Endothelial cell of umbilical vein (primary cell): ENCODE data around the gene GABRR2. TPM values are rescaled to one million over a fixed set of nuclear protein-coding genes. Genes with fewer than 3 reads are reported as not detected.

Experiments used
- BruUV-seq: library from RNA; stranded (reverse); fragments of 400-500 nt; replicated peaks from 2 replicates; lab custom pipeline; 2021; lab: Mats Ljungman, UMichigan
- CTCF ChIA-PET: fragments of 300-600, 350-600 bp; sonication (Branson Sonifier 250); formaldehyde crosslinking; loops from one replicate; lab custom pipeline; 2021; ENCODE audit warnings: antibody characterized with exemption, inconsistent platforms; lab: Charles Lee
- POLR2A ChIA-PET: fragments of 300-600, 350-600 bp; sonication (Branson Sonifier 250); formaldehyde crosslinking; loops from one replicate; lab custom pipeline; 2021; ENCODE audit warnings: antibody characterized with exemption, inconsistent platforms; lab: Charles Lee
- DNase-seq: peaks from one replicate; pipeline ENCODE4 v3.0.0-alpha.2; 2011; ENCODE audit warnings: low read depth, low spot score
- FAIRE-seq: peaks from 2 replicates; lab custom pipeline; 2011; peaks lifted over from hg19 to GRCh38; lab: Jason Lieb, UNC
- H2AFZ ChIP-seq: 2 replicates; pipeline ENCODE4 v1.6.0; 2012; ENCODE audit warnings: low read depth, low read length, control low read depth, inconsistent platforms
- H3K27ac ChIP-seq: 2 replicates; pipeline ENCODE4 v1.5.1; 2011; ENCODE audit warnings: low read depth, mild to moderate bottlenecking, control low read depth, low read length, moderate library complexity; ENCODE audit not compliant: insufficient read depth
- H3K27me3 ChIP-seq, 2 experiments: 2 replicates each; pipeline versions ENCODE4 v1.6.0 to v1.6.1; 2011; ENCODE audit warnings: low read length in 2 of 2, mixed read lengths in 1 of 2; ENCODE audit not compliant: control insufficient read depth in 2 of 2, insufficient read depth in 2 of 2
- H3K36me3 ChIP-seq, 2 experiments: 2 replicates in 1 of 2; 3 replicates in 1 of 2; pipeline ENCODE4 v1.5.1; 2011; ENCODE audit warnings: low read length in 2 of 2, mild to moderate bottlenecking in 1 of 2, moderate library complexity in 1 of 2; ENCODE audit not compliant: control insufficient read depth in 2 of 2, insufficient read depth in 2 of 2; ENCODE audit errors: extremely low read depth in 1 of 2
- H3K4me1 ChIP-seq: 3 replicates; pipeline ENCODE4 v1.5.1; 2011; ENCODE audit warnings: mild to moderate bottlenecking, low read length; ENCODE audit not compliant: control insufficient read depth, insufficient read depth; ENCODE audit errors: extremely low read depth
- H3K4me2 ChIP-seq: 2 replicates; pipeline ENCODE4 v1.6.1; 2011; ENCODE audit warnings: low read length, control low read depth, mixed read lengths; ENCODE audit not compliant: insufficient read depth
- H3K4me3 ChIP-seq, 3 experiments: fragments of 200-600 bp in 1 of 3; sonication (generic), shearing (Covaris generic) in 1 of 3; replicated peaks in 1 of 3; 2 replicates each; pipeline ENCODE4 v1.5.1; 2011 to 2016; ENCODE audit warnings: control low read depth in 3 of 3, low read length in 3 of 3, mild to moderate bottlenecking in 2 of 3, inconsistent platforms in 1 of 3, low read depth in 1 of 3, moderate library complexity in 1 of 3; ENCODE audit not compliant: insufficient read depth in 1 of 3
- H3K79me2 ChIP-seq: 2 replicates; pipeline ENCODE4 v1.6.0; 2012; ENCODE audit warnings: low read length, inconsistent platforms; ENCODE audit not compliant: control insufficient read depth, insufficient read depth
- H3K9ac ChIP-seq: replicated peaks from 2 replicates; pipeline ENCODE3; 2011; ENCODE audit warnings: low read length, control low read depth; ENCODE audit not compliant: insufficient read depth; ENCODE audit errors: extremely low read depth
- H3K9me1 ChIP-seq: replicated peaks from 3 replicates; pipeline ENCODE4 v1.6.0; 2011; ENCODE audit warnings: mild to moderate bottlenecking, low read length; ENCODE audit not compliant: control insufficient read depth, insufficient read depth; ENCODE audit errors: extremely low read depth
- H3K9me3 ChIP-seq: replicated peaks from 2 replicates; pipeline ENCODE4 v1.5.1; 2012; ENCODE audit warnings: low read length, inconsistent platforms; ENCODE audit not compliant: control insufficient read depth, insufficient read depth
- H4K20me1 ChIP-seq: replicated peaks from 2 replicates; pipeline ENCODE3; 2011; ENCODE audit warnings: mild to moderate bottlenecking, low read length; ENCODE audit not compliant: control insufficient read depth, insufficient read depth; ENCODE audit errors: extremely low read depth
- CTCF ChIP-seq, 2 donors: IDR thresholded peaks; 1 replicate in 1 of 2; 2 replicates in 1 of 2; pipeline ENCODE4 v1.5.1; 2011; ENCODE audit warnings: low read length in 2 of 2, mild to moderate bottlenecking in 2 of 2, moderate library complexity in 2 of 2, control low read depth in 1 of 2, inconsistent platforms in 1 of 2, low read depth in 1 of 2; ENCODE audit not compliant: insufficient read depth in 1 of 2; ENCODE audit errors: extremely low read depth in 1 of 2
- EZH2 ChIP-seq: IDR thresholded peaks from 2 replicates; pipeline ENCODE4 v1.6.1; 2012; ENCODE audit warnings: borderline replicate concordance, low read depth, mild to moderate bottlenecking, moderate library complexity, low read length, inconsistent platforms; ENCODE audit not compliant: severe bottlenecking
- FOS ChIP-seq: IDR thresholded peaks from 2 replicates; pipeline ENCODE4 v1.6.1; 2011; ENCODE audit warnings: mild to moderate bottlenecking, low read length, moderate library complexity, borderline replicate concordance; ENCODE audit not compliant: insufficient read depth
- GATA2 ChIP-seq: IDR thresholded peaks from 2 replicates; pipeline ENCODE4 v1.7.0; 2011; ENCODE audit warnings: low read depth, mild to moderate bottlenecking, moderate library complexity, mixed read lengths, low read length; ENCODE audit not compliant: insufficient read length, insufficient read depth
- JUN ChIP-seq: IDR thresholded peaks from 2 replicates; pipeline ENCODE4 v1.6.1; 2011; ENCODE audit warnings: borderline replicate concordance, low read depth; ENCODE audit not compliant: insufficient read length, insufficient read depth
- MAX ChIP-seq: IDR thresholded peaks from 2 replicates; pipeline ENCODE4 v1.6.1; 2011; ENCODE audit not compliant: insufficient read depth, insufficient read length
- MYC ChIP-seq: IDR thresholded peaks from one replicate; pipeline ENCODE4 v1.6.1; 2011; ENCODE audit warnings: mild to moderate bottlenecking, low read depth, low read length
- POLR2A ChIP-seq: IDR thresholded peaks from 2 replicates; pipeline ENCODE4 v1.6.1; 2012; ENCODE audit warnings: low read depth, mild to moderate bottlenecking, control low read depth, low read length
- POLR2AphosphoS5 ChIP-seq: IDR thresholded peaks from 2 replicates; pipeline ENCODE4 v1.6.1; 2012; ENCODE audit warnings: low read depth, mild to moderate bottlenecking, control low read depth, low read length, moderate library complexity; ENCODE audit not compliant: insufficient read depth
- dilution Hi-C: fragments of 300-500 bp; cut with MboI; formaldehyde crosslinking; loops from one replicate; pipeline ENCODE4 v1.15.0; 2019; ENCODE audit warnings: low sequenced_read_pairs; ENCODE audit not compliant: extremely low pct_ligation_motif_present
- intact Hi-C: fragments of 100-400 bp; cut with micrococcal nuclease; formaldehyde crosslinking; loops from one replicate; pipeline ENCODE4 v1.10.0; 2022
- polyA plus RNA-seq, 4 experiments: library from polyadenylated mRNA; depleted of rRNA in 3 of 4; stranded (reverse) in 3 of 4; unstranded in 1 of 4; fragments of >200 nt; gene quantifications; 2 replicates each; pipeline versions ENCODE4 v1.2.1 to v1.2.3, GENCODE V29; 2011 to 2012; ENCODE audit warnings: missing spikeins in 1 of 4
- total RNA-seq: library from RNA; stranded (reverse); gene quantifications from 2 replicates; pipeline ENCODE4 v1.2.3, GENCODE V29; 2021

GABRR2 gene
- total and polyA plus RNA-seq, 2 donors (not counting 3 experiments of a cell fraction or from before 2014, with no cell fraction given) = 1.4 to 3.6 TPM

- Histone ChIP-seq H3K4me1 (no peaks in the 10 kb centered on the region), H3K4me3 (no peak overlapping the region), H3K27ac (no peak overlapping the region), H3K27me3 (peaks cover 13 to 20% of the 10 kb centered on the region in 2 experiments), H3K9ac (no peak overlapping the region), H3K9me3 (no peaks in the 10 kb centered on the region), H4K20me1 (no peaks in the 10 kb centered on the region), H3K36me3 (no peaks in the 10 kb centered on the region), H2AFZ (no peak overlapping the region), H3K4me2 (no peak overlapping the region), H3K79me2 (no peaks in the 10 kb centered on the region), H3K9me1 (no peaks in the 10 kb centered on the region)
- intact Hi-C loops (no loop called here), dilution Hi-C loops (no loop called here)
- BruUV-seq = no TSS peak
- DNase-seq (no peak), FAIRE-seq (no peak)
- CTCF ChIA-PET = interaction anchor here (0.6 to 6.7 kb wide), 5 partner anchors 10 to 261 kb away, joined by 3 to 196 read pairs (median 4); no protein-coding TSS in a partner anchor
- POLR2A ChIA-PET = no interaction called here
- no peak for TF ChIP-seq POLR2AphosphoS5
- TF ChIP-seq MAX = no peak
- no peak for TF ChIP-seq POLR2A
- TF ChIP-seq EZH2 = no peak
- TF ChIP-seq FOS = no peak
- TF ChIP-seq MYC = no peak
- TF ChIP-seq CTCF (IDR thresholded peaks at IDR 0.05; ENCODE audit: extremely low read depth in 1 of 2, insufficient read depth in 1 of 2, low read depth in 1 of 2, low read length in 2 of 2) = no peak
- TF ChIP-seq JUN = no peak
- TF ChIP-seq GATA2 = no peak
These were observed 70.7 kb downstream of the GABRR2 start for GRCh38 chr6:89244241-89244985.
